NOMO-1 (cell line): ENCODE results near the gene AP2A2.

ENCODE experiments used
- DNase-seq, 2 experiments: peaks; one replicate each; lab custom pipeline; 2025; ENCODE audit not compliant: unreplicated experiment in 2 of 2; lab: John Stamatoyannopoulos, UW

The AP2A2 gene

DNA sequence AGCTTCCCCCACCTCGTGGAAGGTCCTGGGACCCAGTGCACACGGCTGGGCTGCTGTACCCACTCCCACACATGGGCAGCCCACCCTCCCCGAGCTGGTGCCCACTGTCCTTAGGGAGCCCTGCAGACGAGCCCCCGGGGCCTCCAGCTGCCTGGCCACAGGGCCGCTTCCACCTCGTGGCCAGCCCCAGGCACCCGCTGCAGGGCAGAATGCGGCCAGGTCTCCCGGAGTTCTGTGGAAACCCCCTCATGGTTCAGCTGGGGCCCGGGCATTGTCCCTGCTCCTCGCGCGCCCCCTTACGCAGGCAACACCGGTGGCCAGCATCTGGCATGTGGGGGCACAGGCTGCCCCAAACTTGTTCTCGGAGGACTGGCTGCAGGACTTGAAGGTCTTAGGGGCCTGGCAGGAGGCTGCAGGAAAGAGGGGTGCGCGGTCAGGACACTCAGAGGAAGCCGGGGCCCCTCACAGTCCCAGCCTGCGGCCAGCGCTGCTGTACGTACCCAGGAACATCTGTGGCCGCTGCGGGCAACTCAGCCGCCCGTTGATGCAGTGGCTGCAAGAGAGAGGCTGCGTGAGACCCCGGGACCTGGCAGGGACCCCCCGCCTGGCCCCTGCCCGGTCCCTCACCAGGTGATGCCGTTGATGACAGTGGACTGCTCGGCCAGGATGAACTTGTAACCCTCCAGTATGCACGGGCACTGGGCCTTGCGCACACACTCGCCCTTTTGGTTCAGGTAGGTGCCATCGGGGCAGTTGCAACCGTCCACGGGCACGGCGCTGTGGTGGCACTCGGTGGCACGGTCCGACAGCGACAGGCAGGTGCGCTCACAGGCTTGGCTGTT is 101.2 kb downstream of the AP2A2 start:
- DNase-seq, result no peak

DNA sequence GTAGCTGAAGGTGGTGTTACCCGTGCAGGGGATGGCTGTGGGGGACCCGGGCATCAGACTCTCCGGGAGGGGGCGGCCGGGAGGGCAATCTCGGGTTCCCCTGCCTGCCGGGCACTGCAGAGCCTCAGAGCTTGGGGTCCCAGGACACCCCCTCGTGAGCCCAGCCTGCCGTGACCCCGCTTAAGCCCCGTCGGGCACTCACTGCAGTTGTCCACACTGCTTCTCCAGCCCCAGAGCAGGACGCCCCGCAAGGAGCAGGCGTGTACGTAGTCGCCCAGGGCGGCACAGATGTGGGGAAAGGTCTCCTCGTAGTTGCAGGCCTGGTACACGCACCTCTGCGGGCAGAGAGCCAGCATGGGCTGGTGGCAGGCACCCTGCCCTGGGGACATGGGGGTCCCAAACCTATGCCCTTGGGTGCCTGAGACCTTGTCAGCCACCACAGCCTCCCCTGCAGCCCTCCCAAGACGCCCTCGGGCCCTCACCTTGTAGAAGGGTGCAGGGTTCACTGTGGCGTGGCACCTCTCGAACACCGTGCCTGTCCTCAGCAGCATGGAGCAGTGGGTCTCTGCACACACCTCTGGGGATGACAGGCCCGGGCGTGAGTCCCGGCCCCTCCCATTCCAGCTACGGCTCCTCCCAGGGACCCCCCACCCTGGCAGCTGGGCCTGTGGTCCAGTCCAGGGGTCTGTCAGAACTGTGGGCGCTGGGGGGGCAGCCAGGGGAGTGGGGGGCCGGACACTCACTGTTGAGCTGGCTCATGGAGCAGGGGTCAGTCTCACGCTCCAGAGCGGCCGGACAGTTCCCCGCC is 102.0 kb downstream of the AP2A2 start:
- DNase-seq, result no peak

GRCh38 chr11:1028291-1028540 is 102.5 kb downstream of the AP2A2 start:
- no peak for DNase-seq

DNA sequence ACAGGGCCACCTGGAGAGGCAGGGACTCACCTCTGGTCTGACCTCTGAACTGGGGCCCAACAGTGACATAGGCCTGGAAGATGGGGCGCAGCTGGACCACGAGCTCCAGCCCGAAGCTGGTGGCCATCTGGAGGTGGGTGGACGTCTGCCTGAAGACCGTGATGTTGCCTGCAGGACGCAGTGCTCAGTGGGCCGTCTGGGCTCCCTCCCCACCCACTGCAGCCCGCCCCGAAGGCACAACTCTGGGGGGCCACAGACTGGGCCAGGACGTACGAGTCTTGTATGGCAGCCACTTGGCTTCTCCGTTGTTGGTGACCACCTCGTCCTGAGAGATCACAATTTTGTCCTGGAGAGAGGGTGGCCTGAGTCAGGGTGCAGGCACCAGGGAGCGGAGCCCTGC is 102.9 kb downstream of the AP2A2 start:
- no peak for DNase-seq

GRCh38 chr11:1029051-1029450 is 103.4 kb downstream of the AP2A2 start:
- no peak for DNase-seq

DNA sequence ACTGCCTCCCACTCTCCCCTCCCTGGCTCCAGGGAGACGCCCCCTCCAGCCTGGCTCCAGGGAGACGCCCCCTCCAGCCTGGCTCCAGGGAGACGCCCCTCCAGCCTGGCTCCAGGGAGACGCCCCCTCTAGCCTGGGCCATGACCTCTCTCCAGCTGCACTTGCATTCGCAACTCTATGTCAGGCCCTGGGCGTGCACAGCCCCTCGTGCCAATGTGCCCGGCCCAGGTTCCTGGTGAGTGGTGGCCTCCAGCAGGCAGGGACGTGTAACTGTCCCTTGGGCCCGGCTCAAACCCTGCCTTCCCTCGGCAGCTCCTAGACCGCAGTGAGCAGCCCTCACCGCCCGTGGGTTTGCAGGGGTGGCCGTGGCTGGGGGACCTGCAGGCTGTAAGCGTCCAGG is 104.0 kb downstream of the AP2A2 start:
- no peak for DNase-seq

GRCh38 chr11:1030086-1030485 is 104.4 kb downstream of the AP2A2 start:
- DNase-seq, result no peak

- DNase-seq, result no peak
Measured at GRCh38 chr11:1030556-1030955, 104.9 kb downstream of the AP2A2 start.

- no peak for DNase-seq
Measured at GRCh38 chr11:1031121-1031899, 105.6 kb downstream of the AP2A2 start.

GRCh38 chr11:1032310-1032891 is 106.7 kb downstream of the AP2A2 start:
- no peak for DNase-seq

GRCh38 chr11:1033016-1033798 is 107.5 kb downstream of the AP2A2 start:
- DNase-seq, result no peak

DNA sequence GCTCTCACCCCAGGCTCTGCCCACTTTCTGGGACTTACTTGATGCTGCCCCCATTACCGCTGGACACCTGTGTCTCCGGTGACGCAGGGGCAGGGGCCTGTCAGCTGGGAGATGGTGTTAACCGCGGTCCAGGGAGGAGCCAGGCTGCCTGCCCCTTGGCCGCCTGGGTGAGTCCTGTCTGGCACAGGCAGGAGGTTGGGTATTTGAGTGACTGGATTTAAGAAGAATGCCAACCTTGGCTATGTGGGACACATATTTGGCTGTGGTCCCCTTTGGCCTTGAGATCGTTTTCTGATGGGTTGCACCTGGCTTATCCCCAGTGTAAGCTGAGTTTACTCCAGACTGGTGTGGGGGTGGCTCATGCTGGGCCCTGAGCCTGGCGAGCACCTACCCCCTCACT is 108.3 kb downstream of the AP2A2 start:
- no peak for DNase-seq

DNA sequence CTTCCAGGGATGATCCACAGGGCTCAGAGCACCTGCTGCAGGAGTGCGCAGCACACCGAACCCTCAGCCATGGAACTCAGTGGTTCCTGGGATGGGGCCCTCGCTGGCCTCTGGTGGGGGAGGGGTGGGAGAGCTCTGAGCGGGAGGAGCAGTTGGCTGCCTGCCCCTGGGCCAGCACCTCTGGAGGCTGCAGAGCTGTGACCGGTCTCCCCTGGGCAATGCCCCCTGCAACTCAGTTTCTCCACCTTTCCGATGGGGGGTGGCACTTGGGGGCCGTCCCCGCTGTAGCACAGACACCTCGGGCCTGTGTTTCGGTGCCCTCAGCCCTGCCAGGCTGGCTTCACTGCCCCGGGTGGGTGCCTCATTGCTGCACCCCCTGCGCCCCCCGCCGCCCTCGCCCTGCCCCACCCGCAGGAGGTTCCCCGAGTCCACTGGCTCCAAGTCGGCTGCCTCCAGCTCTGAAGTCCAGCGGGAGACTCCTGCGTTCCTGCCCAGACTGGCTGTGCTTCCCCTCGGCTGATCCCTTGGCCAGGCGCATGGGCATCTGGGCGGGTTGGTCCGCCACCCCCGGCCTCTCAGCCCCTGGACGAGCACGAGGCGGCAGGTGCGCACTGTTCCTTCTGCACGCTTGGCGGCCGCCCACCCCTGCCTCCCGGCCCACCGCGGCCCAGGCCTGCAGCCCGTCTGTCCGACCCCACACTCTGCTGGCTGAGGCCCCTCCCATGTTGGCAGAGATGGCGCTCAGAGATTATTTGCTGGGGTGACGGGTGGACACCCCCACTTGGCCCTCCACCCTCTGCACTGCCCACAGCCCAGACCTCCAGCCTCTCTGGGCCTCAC is 109.0 kb downstream of the AP2A2 start:
- no peak for DNase-seq

DNA sequence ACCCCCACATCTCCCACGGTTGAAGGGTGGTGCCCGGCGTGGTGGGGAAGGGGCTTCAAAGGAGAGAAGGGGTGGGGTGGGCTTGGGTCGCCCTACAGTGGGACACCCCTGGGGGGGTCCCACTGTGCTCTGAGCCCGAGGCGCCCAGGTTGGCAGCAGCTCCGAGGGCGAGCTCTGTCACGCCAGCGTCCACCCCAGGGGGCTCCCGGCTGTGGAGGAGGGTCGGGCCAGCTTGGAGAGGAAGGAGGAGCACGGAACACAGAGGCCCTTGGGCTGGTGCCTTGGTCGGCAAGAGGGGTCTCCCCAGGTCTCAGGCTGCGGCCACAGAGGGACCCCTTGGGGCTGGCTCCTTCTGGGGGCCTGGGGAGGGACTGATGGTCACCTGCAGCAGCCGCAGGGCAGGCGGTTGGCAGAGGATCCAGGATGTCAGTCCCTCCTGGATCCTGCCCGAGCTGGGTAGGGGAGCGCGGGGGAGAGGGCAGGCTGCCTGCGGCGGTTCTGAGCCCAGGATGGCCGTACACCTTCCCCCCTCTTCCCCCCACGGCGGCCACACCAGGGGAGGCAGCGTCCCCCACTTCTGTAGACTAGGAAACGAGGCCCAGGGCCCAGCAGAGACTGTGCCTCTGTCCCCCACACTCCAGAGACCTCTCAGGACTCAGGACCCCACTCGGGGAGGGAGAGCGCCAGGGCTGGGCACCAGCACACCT is 110.1 kb downstream of the AP2A2 start:
- no peak for DNase-seq

DNA sequence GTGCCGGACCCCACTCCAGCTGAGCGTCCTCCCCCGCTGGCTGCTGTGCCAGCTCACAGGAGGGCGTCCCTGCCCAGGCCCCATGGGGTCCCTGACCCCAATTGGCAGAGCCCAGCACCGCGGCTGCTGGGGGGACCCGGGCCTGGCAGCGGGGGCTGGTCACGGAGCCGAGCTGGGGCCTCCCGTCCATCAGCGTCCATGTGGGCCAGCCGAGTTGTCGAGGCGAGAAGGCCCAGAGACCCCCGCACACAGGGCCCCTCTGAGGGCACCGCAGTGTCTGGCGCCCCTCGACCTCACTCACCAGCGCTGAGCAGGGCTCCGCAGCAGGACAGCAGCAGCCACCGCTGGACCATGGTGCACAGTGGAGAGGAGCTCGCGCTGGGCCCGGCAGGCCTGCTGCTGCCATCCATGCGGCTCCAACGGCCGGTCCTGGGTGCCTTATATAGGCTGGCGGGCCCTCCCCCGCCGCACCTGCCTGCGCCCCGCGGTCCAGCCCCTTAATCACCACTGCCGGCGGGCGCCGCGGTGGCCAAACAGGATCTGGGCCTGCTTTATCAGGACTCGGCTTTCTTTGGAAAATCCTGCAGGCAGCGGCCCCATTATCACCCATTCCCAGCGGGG is 110.7 kb downstream of the AP2A2 start, which contains the start of gene MUC6:
Gene MUC6 (minus strand): TSS at position 416 of the 621 bp plus-strand sequence. CDS start 63 bp downstream, at position 353.
- no peak for DNase-seq

DNA sequence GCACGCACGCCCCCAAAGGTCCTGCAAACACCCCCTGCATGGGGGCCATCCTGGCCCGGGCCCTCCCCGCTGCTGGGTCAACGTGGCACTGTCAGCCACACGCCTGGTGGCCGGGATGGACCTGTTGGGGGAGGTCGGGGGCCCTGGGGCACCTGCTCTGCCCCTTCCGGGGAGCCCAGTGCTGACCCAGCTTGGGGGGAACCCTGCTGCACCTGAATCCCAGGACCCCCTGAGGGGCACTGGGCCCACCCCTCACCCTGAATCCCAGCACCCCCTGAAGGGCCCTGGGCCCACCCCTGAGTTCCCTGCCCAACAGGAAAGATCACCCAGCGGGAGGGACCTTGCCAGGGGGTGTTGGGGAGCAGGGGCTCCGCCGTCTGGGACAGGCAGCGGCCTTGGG is 111.3 kb downstream of the AP2A2 start:
- no peak for DNase-seq

- DNase-seq, result no peak
Measured at GRCh38 chr11:1037506-1038055, 111.9 kb downstream of the AP2A2 start.

DNA sequence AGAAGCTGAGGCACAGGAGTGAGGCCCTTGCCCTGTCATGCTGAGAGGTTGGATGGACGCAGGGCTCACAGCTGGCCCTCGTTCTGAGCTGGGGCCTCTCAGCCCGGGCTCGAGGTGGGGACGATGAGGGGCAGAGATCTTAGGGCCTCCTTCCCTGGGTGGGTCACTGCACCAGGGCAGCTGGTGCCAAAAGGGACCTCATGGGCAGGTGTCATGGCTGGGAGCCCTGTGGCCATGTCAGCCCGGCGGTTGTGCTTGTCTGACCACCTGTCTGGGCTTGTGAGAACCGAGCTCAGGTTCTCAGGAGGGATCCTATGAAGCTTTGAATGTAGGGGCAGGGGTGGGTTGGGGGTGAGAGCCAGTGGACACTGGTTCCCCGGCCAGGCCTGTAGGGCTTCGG is 112.7 kb downstream of the AP2A2 start:
- DNase-seq, result no peak
